HG03565 (cell line): ENCODE data around the gene ASB8.
A peak's percentile ranks its signal among the peaks of the same experiment; 100 is the strongest.
"Not testable (repeated sequence)": the region's sequence is repeated elsewhere in the genome, so short reads cannot be mapped to it uniquely, and the experiment has no call there.

Source experiments
- ATAC-seq: cut with Tn5 transposase; IDR thresholded peaks from one replicate; pipeline ENCODE4 v1.9.1; 2021; ENCODE audit warnings: mild to moderate bottlenecking, moderate library complexity; ENCODE audit not compliant: unreplicated experiment

ASB8 gene

DNA sequence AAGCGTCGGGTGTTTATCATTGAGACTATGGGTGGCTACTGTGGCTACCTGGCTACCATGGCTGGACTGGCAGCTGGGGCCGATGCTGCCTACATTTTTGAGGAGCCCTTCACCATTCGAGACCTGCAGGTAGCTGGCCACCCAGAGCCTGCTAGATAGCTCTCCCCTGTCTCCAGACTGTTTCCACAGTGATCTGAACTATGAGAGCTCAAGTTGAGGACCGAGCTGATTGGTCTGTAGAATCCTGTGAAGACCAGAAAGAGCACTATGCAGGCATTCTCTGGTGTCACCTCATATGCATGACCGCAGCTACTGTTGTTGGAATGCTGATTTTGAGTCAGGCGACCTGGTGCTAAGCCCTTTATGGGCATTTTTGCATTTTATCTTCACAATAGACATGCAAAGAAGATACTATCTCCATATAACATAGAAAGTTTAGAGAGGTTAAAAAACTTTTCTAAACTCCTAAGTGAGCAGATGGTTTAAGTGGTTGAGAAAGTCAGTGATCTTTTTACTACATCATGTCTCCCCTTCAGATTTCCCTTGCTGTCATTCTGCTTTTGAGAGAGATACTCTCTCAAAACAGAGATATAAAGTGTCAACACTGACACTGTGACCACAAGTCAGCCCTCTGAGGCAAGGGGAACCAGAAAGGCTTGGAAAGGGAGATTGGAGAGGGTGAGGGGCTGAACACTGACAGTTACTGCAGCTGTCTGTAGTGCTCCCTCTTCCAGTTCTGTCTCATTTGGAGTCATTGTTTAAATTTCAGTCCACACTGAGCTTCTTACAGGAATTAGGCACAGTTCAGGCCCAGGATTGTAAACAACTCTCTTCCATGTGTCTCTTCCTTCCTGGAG is 14.3 kb downstream of the ASB8 start:
- no peak for ATAC-seq

DNA sequence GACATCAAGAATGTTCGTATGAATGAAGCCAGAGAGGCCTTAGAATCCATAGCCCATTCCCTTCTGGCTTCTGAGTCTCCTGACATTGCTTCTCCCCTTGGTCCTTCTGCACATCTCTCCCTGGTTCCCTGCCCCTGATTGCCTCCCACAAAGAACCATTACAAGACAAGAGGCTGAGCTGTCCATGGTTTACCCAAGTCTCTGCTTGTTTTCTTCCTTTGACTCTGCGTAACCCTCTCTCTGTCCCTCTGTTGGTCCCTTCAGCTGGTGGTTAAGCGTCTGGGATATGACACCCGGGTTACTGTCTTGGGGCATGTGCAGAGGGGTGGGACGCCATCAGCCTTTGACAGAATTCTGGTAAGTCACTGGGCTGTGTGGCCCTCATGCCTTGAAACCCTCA is 22.3 kb downstream of the ASB8 start:
- ATAC-seq, result no peak

DNA sequence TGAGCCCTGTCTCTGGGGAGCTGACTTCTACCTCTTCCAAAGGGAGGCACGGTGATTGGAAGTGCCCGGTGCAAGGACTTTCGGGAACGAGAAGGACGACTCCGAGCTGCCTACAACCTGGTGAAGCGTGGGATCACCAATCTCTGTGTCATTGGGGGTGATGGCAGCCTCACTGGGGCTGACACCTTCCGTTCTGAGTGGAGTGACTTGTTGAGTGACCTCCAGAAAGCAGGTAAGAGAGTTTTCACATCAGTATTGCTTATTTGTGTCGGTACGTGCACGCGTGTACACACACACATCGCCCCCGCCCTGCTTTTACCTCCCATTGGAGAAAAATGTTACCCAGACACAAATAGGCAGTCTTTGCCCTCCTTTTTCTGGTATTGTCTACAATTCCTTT is 24.5 kb downstream of the ASB8 start:
- no peak for ATAC-seq

DNA sequence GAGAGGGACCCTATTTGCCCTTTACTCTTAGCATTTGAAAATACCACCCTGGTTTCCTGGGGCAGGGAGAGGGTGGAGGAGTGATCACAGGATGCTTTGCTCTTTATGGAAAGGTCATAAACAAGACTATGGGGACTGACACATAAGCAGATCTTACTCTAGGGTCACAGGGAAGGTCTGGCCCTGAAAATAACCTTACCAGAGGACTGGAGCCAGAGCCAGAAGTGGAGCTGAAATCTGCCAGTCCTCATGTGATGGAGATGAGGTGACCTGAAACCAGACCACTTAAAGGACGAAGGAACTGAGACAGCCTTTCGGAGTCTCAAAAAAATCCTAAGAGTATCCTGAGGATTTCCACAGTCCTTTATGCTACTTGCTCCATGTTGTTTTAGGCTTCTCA is 25.8 kb downstream of the ASB8 start:
- no peak for ATAC-seq

DNA sequence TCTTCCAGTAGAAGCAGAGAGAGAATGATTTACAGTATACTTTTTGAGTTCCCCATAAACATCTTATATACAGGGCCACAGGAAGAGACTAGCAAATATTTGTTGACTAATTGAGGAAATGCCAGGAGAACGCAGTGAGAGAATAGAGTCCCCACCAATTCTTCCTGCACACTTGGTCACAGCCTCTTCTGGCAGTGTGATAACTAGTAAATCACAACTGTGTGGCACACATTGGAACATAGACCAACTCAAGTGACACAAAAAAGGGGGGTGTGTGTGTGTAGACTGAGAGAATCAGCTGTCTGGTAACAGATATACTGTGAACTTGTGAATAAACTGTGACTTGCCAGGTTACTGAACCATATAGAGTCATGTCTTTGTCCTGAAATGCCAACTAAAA is 27.9 kb downstream of the ASB8 start:
- no peak for ATAC-seq

DNA sequence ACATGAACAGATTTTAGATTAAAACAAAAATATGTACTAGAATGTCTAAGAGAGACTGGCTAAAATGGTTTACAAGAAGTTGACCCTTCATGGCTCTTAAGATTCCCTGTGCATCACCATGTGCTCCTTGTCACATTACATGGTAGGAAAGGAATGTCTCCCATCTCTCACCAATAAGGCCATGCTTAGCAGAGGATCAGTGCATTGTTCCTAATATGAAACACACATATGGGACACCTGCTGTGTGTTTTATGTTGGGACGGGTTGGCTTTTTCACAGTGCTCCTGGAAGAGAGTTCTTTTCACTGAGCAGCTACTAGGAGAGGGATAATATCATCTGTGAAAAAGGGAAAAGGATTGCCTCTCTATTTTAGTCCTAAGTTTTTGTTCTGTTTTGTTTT is 28.5 kb downstream of the ASB8 start:
- no peak for ATAC-seq

DNA sequence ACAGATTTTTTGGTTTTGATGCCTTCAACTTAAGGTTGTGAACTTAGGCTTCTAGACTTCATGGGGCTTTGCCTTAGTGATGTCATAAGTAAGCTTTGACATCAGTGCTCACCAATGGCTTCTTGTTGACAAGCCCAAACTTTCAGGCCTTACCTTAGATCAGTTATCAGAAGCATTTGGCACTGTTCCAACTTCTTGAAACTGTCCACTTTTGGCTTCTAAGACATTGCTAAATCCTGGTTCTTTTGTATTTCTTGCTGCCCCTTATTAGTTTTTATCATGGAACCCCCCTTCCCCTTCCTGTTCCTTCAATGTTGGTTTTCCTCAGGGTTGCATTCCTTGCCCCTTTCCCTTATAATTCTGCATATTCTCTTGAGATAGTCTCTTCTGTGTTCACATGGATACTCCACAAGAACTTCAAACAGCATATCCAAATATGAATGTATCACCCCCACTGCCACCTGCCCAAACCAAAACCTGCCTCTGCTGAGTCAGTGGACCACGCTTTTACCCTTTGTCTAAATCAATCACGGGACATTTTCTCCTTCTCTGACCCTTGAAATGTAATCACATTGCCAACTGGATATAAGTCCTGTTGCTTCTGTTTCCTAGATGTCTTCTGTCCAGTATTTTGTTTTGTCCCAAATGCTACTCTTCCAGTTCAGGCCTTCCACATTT is 30.2 kb downstream of the ASB8 start:
- no peak for ATAC-seq

DNA sequence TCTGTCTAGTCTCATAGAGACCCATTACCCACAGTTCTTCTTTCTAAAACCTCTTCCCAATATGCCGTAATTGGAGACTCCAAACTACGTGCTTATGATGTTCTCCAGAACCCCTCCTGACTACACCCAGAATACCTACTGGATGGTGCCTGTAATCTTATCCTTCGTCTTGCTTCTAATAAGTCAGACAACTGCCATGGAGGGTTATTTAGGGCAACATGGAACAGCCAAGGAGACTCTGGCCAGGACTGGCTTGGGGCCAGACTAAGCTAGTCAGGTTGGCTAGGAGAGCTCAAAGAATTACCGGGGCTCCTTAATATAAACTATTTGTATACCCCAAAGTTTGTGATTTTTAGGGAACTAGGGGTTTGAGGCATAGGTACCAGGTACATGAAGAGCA is 31.3 kb downstream of the ASB8 start:
- ATAC-seq, result no peak

DNA sequence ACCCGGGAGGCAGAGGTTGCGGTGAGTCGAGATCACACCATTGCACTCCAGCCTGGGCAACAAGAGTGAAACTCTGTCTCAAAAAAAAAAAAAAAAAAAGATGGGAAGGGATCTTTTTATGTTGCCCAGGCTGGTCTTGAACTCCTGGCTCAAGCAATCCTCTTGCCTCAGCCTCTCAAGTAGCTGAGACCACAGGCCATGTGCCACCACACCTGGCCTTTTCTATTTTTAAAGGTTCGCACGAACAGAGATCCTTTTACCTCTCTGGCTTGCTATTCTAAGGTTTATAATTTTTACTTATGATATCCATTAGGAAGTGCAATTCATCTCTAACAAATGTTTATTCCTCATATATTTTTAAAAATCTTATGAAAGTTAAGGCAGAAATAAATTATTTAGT is 31.8 kb downstream of the ASB8 start:
- ATAC-seq, result not testable (repeated sequence)

DNA sequence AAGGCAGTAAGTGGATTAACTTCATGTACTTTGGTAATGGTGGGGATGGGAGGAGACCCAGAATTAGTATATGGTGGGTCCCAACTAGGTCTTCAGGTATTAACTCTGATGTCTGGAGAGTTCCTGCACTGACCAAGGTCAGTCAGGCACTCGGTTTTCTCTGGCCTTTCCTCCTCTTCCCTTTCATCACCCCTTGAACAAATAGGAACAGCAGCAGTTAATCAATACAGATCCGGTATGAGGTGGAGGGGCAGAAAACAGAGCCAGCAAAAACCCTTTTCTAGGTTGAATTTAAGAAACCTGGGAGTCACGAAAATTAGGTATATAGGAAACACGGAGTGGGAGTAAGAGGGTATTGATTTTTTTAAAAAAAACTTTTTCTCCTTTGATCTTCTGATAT is 34.1 kb downstream of the ASB8 start:
- no peak for ATAC-seq

DNA sequence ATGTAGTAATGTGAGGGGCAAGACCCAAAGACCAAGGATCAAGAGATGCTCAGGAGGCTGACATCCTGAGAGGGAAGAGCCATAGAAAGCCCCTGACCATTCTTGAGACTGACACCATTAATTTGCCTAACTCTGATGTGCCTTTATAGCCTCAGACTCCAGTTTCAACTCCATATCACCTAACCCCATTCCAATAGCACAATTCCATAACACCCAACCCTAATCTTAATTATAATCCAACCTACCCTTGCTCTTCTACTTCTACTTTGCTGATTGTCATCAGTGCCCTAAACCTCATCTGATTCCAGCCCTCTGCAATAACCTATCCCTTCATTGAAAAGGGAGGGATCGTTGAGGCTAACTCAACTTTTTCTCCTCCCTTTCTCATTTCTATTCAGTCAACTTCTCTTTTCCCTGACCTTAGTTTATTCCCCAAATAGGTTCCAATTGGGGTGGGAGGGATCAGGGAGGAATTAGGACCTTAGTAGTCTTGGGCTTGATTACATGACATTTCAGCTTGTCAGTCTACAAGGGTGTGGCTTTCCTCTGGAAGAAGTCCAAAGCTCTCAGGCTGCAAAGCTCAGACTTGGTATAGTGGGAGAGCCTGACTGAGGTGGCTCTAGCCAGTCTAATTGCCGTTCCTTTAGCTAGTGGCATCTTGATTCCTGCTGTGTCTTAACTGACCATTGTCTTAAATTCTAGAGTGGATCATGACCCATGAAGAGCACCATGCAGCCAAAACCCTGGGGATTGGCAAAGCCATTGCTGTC is 35.1 kb downstream of the ASB8 start:
- ATAC-seq, result no peak

DNA sequence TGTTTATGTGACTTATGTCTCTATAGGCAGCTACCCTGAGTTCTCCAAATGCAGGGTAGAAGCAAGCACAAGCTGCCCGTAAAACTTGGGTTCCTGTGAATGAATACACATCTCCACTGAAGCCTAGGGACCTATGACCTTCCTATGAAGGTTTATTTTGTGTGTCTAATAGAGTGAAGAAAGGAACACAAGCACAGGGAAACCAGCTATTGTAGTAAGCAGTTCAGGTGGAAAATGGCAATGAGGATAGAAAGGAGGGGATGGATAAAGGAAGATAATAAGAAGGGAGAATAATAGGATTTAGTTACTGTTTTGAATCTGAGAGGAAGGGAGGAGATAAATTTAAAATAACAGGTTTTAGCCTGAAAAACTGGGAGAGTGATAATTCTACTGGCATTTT is 35.8 kb downstream of the ASB8 start:
- ATAC-seq, result no peak

DNA sequence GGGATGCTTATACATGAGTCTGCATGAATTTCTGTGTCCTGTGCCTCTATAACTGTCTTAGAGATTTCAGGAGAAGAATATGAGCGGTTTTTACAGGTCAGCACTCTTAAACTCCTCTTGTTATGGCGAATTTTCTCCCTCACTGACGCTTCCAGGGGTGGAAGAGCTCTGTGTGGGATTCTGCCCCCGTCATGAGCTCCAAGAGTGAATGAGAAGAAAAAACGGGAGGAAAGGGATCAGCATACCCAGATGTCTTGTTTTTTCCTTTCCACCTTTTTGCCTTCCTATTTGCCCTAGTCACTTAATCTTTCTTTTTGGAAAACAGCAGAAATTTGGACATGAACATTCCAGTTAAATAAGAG is 37.5 kb downstream of the ASB8 start:
- no peak for ATAC-seq

DNA sequence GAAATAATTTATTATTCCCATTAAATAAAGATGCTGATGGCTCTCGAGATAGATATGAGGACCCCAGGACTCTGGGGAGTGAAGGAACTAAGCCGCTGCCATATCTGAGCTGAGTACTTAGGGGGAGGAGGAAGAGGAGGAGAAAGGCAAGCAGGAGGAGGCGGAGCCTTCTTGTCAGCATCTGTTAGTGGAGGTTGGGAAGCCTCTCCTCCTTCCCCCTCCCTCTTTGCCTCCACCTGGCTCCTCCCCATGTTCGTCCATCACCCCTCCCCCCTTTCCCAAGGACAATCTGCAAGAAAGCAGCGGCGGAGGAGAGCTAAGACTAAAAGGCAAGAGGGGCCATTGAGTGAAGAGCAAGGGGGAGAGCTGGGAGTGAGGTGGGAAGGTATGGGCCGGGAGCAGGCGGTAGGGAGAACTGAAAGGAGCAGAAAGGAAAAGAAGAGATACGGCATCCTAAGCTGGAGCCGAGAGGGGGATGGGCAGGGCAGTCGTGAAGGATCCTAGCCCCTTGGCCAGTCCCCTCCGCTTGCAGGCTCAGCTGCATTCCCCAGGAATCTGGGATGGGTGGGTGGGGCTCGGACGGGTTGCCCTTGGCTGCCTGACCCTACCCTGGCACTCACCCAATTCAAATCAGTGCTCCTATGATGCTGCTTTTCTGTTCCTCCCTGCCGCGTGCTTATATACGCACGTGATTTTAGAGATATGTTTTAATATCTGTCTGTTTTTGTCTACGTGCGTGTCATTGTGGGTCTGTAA is 38.1 kb downstream of the ASB8 start, which contains the start of gene PFKM:
Gene PFKM (plus strand): TSS at position 287 of the 756 bp plus-strand sequence. CDS start 3,411 bp downstream, outside the sequence.
- peak; percentile 98 for ATAC-seq

DNA sequence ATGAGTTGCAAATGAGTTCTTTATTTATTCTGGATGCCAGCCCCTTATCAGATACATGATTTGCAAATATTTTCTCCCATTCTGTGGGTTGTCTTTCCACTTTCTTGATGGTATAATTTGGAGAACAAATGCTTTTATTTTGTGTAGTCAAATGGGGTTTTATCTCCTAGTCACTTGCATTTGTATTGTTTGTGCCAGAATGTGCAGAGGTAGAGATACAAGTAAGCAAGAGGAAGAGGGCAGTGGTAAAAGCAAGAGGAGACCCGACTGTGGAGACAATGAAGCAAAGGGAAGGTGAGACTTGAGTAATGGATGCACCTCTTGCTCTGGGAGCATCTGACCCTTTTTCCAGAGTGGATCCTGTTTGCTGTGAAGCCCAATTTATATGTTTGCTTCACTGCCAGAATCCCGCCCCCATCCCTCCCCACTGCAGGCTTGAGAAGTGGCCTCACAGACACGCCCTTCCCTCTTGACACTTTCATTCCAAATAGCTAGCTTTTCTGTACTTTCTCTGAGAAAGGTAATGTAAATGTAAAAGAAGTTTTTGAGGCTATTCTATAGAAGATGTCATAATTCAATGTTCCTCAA is 38.9 kb downstream of the ASB8 start:
- no peak for ATAC-seq

DNA sequence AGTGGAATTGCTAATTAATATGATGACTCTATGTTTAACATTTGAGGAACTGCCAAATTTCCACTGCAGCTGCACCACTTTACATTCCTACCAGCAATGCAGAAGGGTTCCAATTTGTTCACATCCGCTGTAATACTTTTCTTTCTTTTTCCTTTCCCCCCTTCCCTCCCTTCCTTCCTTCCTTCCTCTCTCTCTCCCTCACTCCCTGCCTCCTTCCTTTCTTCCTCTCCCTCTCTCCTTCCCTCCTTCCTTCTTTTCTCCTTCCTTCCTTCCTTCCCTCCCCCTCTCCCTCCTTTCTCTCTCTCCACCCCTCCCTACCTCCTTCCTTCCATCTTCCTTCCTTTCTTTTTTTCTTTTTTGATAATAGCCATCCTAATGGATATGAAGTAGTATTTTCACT is 41.4 kb downstream of the ASB8 start:
- ATAC-seq, result no peak

DNA sequence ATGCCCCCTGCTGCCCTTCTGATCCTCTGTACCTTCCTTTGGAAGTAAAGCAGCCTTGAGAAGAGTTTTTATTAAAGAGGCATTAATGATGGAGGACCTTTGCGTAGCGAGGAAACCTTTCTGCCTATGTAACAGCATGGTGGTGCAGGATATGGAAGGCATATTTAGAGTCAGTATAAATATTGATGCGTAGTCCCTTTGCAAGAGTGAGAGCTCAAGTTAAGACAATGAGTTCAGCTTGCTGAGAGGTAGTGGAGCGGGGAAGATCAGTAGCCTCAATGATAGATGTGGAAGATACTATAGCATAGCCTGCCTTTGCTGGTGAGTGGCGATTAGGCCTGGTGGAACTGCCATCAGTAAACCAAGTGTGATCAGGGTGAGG is 46.0 kb downstream of the ASB8 start:
- not testable (repeated sequence) for ATAC-seq

DNA sequence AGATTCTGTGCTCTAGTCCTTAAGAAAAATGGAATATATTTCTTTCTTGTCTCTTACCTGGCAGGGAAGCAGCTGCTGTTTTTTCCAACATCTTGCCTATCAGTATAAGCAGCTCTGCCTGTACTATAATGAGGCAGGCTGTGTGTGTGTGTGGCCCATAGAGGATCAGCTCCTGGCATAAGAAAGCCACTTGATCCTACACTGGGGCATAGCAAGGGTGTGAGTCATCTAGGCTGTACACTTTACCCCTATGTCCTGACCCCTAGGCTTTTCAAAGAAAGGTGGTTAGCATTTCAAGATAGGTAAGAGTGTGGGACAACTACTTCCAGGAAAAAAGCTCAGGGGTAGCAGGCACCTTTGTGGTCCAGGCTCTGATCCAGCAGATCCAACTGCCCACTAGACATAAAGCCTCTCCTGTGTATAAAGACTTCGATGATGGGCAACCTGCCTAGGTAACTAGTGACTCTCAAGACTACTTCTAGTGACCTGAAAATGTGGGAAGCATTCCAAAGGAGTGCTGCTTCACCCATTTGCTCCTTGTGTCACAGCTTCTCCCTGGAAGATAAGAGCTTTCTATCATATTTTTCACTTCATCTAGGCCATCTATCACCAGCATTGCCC is 46.5 kb downstream of the ASB8 start:
- no peak for ATAC-seq

DNA sequence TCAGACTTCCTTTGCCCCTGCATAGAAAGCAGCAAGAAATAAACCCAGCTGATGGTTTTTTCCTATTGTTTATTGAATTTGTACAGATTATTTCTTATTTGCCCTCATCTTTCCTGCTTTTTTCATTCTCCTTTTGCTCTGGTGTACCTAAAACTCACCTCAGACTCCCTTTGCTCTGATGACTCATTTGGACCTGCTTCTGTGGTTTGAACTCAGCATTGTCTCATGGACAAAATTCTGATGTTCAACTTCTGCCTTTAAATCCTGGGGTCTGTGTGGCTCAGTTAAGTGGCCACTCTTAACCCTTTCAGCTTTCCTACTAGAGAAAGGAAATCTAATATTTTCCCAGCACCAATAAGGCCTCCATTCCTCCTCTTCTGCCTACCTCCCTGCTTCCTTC is 47.9 kb downstream of the ASB8 start:
- no peak for ATAC-seq
